SK-N-SH treated with all-trans-retinoic acid at 6 μM for 48 hours (cell line): ENCODE results near the gene TRABD2B.

ENCODE experiments used
- ARNTL ChIP-seq: fragments of 450-650 bp; formaldehyde crosslinking; IDR thresholded peaks from 2 replicates; pipeline ENCODE4 v1.5.0; 2020; ENCODE audit warnings: low read depth, mild to moderate bottlenecking, moderate library complexity, borderline replicate concordance
- CREB5 ChIP-seq: fragments of 250-450 bp; sonication (Bioruptor Pico); IDR thresholded peaks from 2 replicates; pipeline ENCODE4 v1.5.1; 2020; ENCODE audit warnings: low read depth, mild to moderate bottlenecking, moderate library complexity
- CSDC2 ChIP-seq: fragments of 250-450 bp; sonication (Bioruptor Pico); IDR thresholded peaks from 2 replicates; pipeline ENCODE4 v1.5.0; 2020; ENCODE audit warnings: mild to moderate bottlenecking, moderate library complexity
- CSRNP3 ChIP-seq: fragments of 250-450 bp; sonication (Bioruptor Pico); IDR thresholded peaks from 2 replicates; pipeline ENCODE4 v1.5.1; 2021; ENCODE audit warnings: mild to moderate bottlenecking, moderate library complexity
- ISL1 ChIP-seq: fragments of 250-450 bp; sonication (Bioruptor Pico); IDR thresholded peaks from 2 replicates; pipeline ENCODE4 v2.1.2; 2022; ENCODE audit warnings: mild to moderate bottlenecking, moderate library complexity
- PATZ1 ChIP-seq: fragments of 250-450 bp; sonication (Bioruptor Pico); IDR thresholded peaks from 2 replicates; pipeline ENCODE4 v1.8.0; 2020; ENCODE audit warnings: mild to moderate bottlenecking, moderate library complexity, borderline replicate concordance
- PPARA ChIP-seq: fragments of 250-450 bp; sonication (Bioruptor Pico); IDR thresholded peaks from 2 replicates; pipeline ENCODE4 v1.5.0; 2020; ENCODE audit warnings: mild to moderate bottlenecking, borderline replicate concordance
- RARB ChIP-seq: fragments of 250-450 bp; sonication (Bioruptor Pico); IDR thresholded peaks from 2 replicates; pipeline ENCODE4 v1.8.0; 2021; ENCODE audit warnings: mild to moderate bottlenecking, moderate library complexity
- TOX ChIP-seq: fragments of 250-450 bp; sonication (Bioruptor Pico); IDR thresholded peaks from 2 replicates; pipeline ENCODE4 v1.8.0; 2021; ENCODE audit warnings: mild to moderate bottlenecking, moderate library complexity, borderline replicate concordance
- TSHZ2 ChIP-seq: fragments of 250-450 bp; sonication (Bioruptor Pico); IDR thresholded peaks from 2 replicates; pipeline ENCODE4 v1.5.0; 2020; ENCODE audit warnings: mild to moderate bottlenecking, moderate library complexity
- ZFP3 ChIP-seq: fragments of 250-450 bp; sonication (Bioruptor Pico); IDR thresholded peaks from 2 replicates; pipeline ENCODE4 v1.5.0; 2020; ENCODE audit warnings: mild to moderate bottlenecking, moderate library complexity
- ZFP30 ChIP-seq: fragments of 450-650 bp; formaldehyde crosslinking; IDR thresholded peaks from 2 replicates; pipeline ENCODE4 v1.5.0; 2022; ENCODE audit warnings: mild to moderate bottlenecking, moderate library complexity
- ZNF8 ChIP-seq: fragments of 450-650 bp; formaldehyde crosslinking; IDR thresholded peaks from 2 replicates; pipeline ENCODE4 v1.5.0; 2020; ENCODE audit warnings: mild to moderate bottlenecking, moderate library complexity

- TF ChIP-seq ZFP30 (no peak), CREB5 (CRISPR knock-in tag) (no peak), CSDC2 (CRISPR knock-in tag) (no peak), PATZ1 (CRISPR knock-in tag) (no peak), ISL1 (CRISPR knock-in tag) (no peak), CSRNP3 (no peak), ZFP3 (CRISPR knock-in tag) (no peak), RARB (CRISPR knock-in tag) (no peak), ZNF8 (CRISPR knock-in tag) (no peak), ARNTL (CRISPR knock-in tag) (no peak), PPARA (CRISPR knock-in tag) (no peak), TOX (CRISPR knock-in tag) (no peak), TSHZ2 (CRISPR knock-in tag) (no peak)
These were observed 43.0 kb upstream of the TRABD2B start for GRCh38 chr1:48040154-48040553.
